BJ (cell line): ENCODE measurements around the gene TRIM46. TPM values are rescaled to one million over a fixed set of nuclear protein-coding genes. Genes with fewer than 3 reads are reported as not detected.
A peak's percentile ranks its signal among the peaks of the same experiment; 100 is the strongest.
"Not testable (repeated sequence)": the region's sequence is repeated elsewhere in the genome, so short reads cannot be mapped to it uniquely, and the experiment has no call there.

Source experiments
- CTCF ChIA-PET: fragments of 350-600 bp; formaldehyde crosslinking; extraction: SDS; loops from one replicate; lab custom pipeline; 2021; ENCODE audit warnings: antibody characterized with exemption, inconsistent platforms; lab: Yijun Ruan, JAX
- POLR2A ChIA-PET: fragments of 300-600 bp; sonication (Branson Sonifier 250); formaldehyde crosslinking; extraction: SDS; loops from one replicate; lab custom pipeline; 2021; ENCODE audit warnings: antibody characterized with exemption; lab: Charles Lee
- DNase-seq: peaks from one replicate; pipeline ENCODE4 v3.0.0-alpha.2; 2011; ENCODE audit warnings: low read depth
- H3K27me3 ChIP-seq: 2 replicates; pipeline ENCODE4 v1.6.0; 2011; ENCODE audit warnings: low read length; ENCODE audit not compliant: control insufficient read depth, insufficient read depth
- H3K36me3 ChIP-seq: 2 replicates; pipeline ENCODE4 v1.5.1; 2011; ENCODE audit warnings: low read length; ENCODE audit not compliant: control insufficient read depth, insufficient read depth
- H3K4me3 ChIP-seq: 2 replicates; pipeline ENCODE4 v1.5.1; 2011; ENCODE audit warnings: low read depth, mild to moderate bottlenecking, control low read depth, low read length
- polyA plus RNA-seq: library from polyadenylated mRNA; depleted of rRNA; stranded (reverse); fragments of >200 nt; gene quantifications from 2 replicates; pipeline ENCODE4 v1.2.3, GENCODE V29; 2011
- TF ChIP-seq, protein P1 (sequence below): IDR thresholded peaks from 2 replicates; pipeline ENCODE4 v1.5.1; 2011; ENCODE audit warnings: low read depth, mild to moderate bottlenecking, control low read depth, inconsistent platforms, low read length, moderate library complexity; ENCODE audit not compliant: insufficient read depth

The TRIM46 gene
- polyA plus RNA-seq, 1 experiment, result 5.4 TPM

- DNase-seq, result no peak
- Histone ChIP-seq H3K27me3 (no peaks in the 10 kb centered on the region), H3K36me3 (peaks cover 4% of the 10 kb centered on the region), H3K4me3 (peak within 1 kb of the TSS; percentile 57)
- ChIA-PET CTCF (interaction anchor here (0.7 to 6.7 kb wide), 18 partner anchors 8 to 441 kb away, joined by 3 to 79 read pairs (median 4); partner anchors contain the start of genes CLK2, ENTREP3, KRTCAP2 and TRIM46), POLR2A (interaction anchor here (0.5 kb wide), 1 partner anchor 28 kb away, joined by 3 read pairs; no protein-coding TSS in a partner anchor)
- TF ChIP-seq, protein P1, sequence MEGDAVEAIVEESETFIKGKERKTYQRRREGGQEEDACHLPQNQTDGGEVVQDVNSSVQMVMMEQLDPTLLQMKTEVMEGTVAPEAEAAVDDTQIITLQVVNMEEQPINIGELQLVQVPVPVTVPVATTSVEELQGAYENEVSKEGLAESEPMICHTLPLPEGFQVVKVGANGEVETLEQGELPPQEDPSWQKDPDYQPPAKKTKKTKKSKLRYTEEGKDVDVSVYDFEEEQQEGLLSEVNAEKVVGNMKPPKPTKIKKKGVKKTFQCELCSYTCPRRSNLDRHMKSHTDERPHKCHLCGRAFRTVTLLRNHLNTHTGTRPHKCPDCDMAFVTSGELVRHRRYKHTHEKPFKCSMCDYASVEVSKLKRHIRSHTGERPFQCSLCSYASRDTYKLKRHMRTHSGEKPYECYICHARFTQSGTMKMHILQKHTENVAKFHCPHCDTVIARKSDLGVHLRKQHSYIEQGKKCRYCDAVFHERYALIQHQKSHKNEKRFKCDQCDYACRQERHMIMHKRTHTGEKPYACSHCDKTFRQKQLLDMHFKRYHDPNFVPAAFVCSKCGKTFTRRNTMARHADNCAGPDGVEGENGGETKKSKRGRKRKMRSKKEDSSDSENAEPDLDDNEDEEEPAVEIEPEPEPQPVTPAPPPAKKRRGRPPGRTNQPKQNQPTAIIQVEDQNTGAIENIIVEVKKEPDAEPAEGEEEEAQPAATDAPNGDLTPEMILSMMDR, result no peak
These were observed 34.3 kb downstream of the TRIM46 start, which contains the start of gene THBS3 for GRCh38 chr1:155207806-155208540. Gene THBS3, minus strand, starts transcription at chr1:155207897. Its CDS starts 21 bp downstream, at chr1:155207876.

GRCh38 chr1:155208541-155209311 lies 35.1 kb downstream of the TRIM46 start, which contains the start of gene MTX1:
Gene MTX1, plus strand, starts transcription at chr1:155208695. Its CDS starts 110 bp downstream, at chr1:155208805.
- peak within 1 kb of the TSS; percentile 57 for H3K4me3 ChIP-seq
- no peaks in the 10 kb centered on the region for H3K27me3 ChIP-seq
- ChIA-PET POLR2A (no interaction called here), CTCF (interaction anchor here (1.0 to 6.7 kb wide), 8 partner anchors 10 to 440 kb away, joined by 3 to 79 read pairs (median 4); no protein-coding TSS in a partner anchor)
- TF ChIP-seq, protein P1, result no peak
- DNase-seq, result no peak
- H3K36me3 ChIP-seq, result peaks cover 2% of the 10 kb centered on the region; the same call in 1 of the 2 replicates

GRCh38 chr1:155209312-155209721 lies 35.7 kb downstream of the TRIM46 start:
- CTCF ChIA-PET, result interaction anchor here (1.3 to 6.7 kb wide), 3 partner anchors 10 to 41 kb away, joined by 4 to 75 read pairs (median 32); no protein-coding TSS in a partner anchor
- TF ChIP-seq, protein P1, result no peak
- H3K36me3 ChIP-seq, result peaks cover 2% of the 10 kb centered on the region; the same call in 1 of the 2 replicates
- H3K27me3 ChIP-seq, result no peaks in the 10 kb centered on the region
- peak overlapping the region; percentile 57 for H3K4me3 ChIP-seq
- DNase-seq, result no peak
- POLR2A ChIA-PET, result no interaction called here

DNA sequence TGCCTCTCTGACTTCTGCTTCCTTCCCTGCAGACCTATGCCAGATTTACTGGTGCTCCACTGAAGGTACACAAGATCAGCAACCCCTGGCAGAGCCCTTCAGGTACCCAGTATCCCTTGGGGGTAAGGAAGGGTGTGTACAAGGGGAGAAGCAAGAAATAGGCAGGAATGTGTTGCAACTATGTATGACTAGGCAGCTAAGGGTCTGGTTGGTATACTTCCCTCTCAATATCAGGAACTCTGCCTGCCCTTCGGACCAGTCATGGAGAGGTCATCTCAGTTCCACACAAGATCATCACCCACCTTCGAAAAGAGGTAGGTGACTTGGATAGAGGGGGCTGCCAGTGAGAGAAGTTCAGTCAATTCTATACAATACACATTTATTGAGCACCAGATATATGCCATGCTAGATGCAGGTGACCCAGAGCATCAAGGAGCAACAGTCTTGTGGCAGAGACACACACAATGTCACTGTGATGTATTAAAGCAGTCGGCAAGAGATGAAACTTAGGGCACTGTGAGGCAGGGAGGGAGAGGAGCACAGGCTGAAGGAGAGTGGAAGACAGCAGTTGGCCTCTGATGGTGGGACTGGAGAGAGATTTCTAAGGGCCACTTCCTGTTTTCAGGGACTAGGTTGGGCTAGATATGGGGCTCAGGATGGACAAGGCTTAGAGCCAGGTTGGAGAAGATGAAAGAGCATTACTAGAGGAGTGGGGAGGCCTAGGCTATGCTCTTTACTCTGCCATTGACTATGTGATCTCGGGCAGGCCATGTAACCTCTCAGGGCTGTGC lies 36.9 kb downstream of the TRIM46 start:
- Histone ChIP-seq H3K4me3 (no peak overlapping the region), H3K36me3 (peaks cover 3% of the 10 kb centered on the region), H3K27me3 (no peaks in the 10 kb centered on the region)
- DNase-seq, result no peak
- CTCF ChIA-PET, result no interaction called here
- POLR2A ChIA-PET, result no interaction called here
- TF ChIP-seq, protein P1, result no peak

GRCh38 chr1:155211381-155212050 lies 37.9 kb downstream of the TRIM46 start:
- H3K4me3 ChIP-seq, DNase-seq, H3K36me3 ChIP-seq, POLR2A ChIA-PET, CTCF ChIA-PET, H3K27me3 ChIP-seq: not testable (repeated sequence)

DNA sequence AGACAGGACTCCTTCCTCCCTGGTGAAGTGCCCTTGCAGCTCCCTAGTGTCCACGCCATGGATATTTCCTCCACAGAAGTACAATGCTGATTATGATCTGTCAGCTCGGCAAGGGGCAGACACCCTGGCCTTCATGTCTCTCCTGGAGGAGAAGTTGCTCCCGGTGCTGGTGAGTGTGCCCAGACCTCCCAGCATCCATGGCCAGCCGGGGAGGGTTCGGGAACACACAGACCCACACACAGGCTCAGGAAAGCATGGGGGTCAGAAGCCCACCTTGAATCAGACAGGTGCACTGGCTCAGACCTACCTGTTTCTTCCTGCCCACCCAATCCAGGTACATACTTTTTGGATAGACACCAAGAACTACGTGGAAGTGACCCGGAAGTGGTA lies 38.4 kb downstream of the TRIM46 start:
- H3K27me3 ChIP-seq, H3K36me3 ChIP-seq, CTCF ChIA-PET, POLR2A ChIA-PET, H3K4me3 ChIP-seq, DNase-seq: not testable (repeated sequence)

GRCh38 chr1:155214702-155215101 lies 41.1 kb downstream of the TRIM46 start:
- POLR2A ChIA-PET, H3K4me3 ChIP-seq, H3K36me3 ChIP-seq, H3K27me3 ChIP-seq, DNase-seq: not testable (repeated sequence)
- CTCF ChIA-PET, result interaction anchor here (1.2 to 1.9 kb wide), 2 partner anchors 8 to 36 kb away, joined by 6 read pairs; partner anchors contain the start of gene THBS3
